Measurements from ENCODE around the gene PRDM1.

- TF ChIP-seq CTCF (conservative IDR thresholded peaks at IDR 0.05 in 1 of 2, IDR thresholded peaks at IDR 0.05 in 1 of 2; ENCODE audit: low read depth in 1 of 2, low read length in 2 of 2) (no peak), EZH2 (IDR thresholded peaks at IDR 0.05; ENCODE audit: low read length, missing control alignments) (no peak)
These were observed 18.3 kb downstream of the PRDM1 start for GRCh38 chr6:106104476-106104875.
